ENCODE measurements around the gene RAB3IP. TPM values are rescaled to one million over a fixed set of nuclear protein-coding genes. Genes with fewer than 3 reads are reported as not detected.
"Not testable (repeated sequence)": the region's sequence is repeated elsewhere in the genome, so short reads cannot be mapped to it uniquely, and the experiment has no call there.

Gene RAB3IP
- total RNA-seq, 4 donors from 2014 or later: 58.2 to 83.3 (median 70.2) TPM

- no peak overlapping the region for H3K27ac ChIP-seq
- peaks cover 0 to 7% (median 0%) of the 10 kb centered on the region in 4 donors for H3K9me3 ChIP-seq
- peaks cover 0 to 5% (median 0%) of the 10 kb centered on the region in 3 donors for H3K36me3 ChIP-seq
- H3K27me3 ChIP-seq: no peaks in the 10 kb centered on the region
- no peaks in the 10 kb centered on the region for H3K4me1 ChIP-seq
- TF ChIP-seq POLR2A (IDR thresholded peaks at IDR 0.05) (no peak), CTCF (IDR thresholded peaks at IDR 0.05) (no peak)
- DNase-seq: no peak
- no peak overlapping the region for H3K4me3 ChIP-seq
These were observed 50.7 kb downstream of the RAB3IP start for GRCh38 chr12:69789351-69789750.

GRCh38 chr12:69792533-69792932 lies 53.9 kb downstream of the RAB3IP start:
- Histone ChIP-seq H3K9me3 (peaks cover 0 to 7% (median 0%) of the 10 kb centered on the region in 4 donors), H3K27ac (no peak overlapping the region)
- TF ChIP-seq CTCF (IDR thresholded peaks at IDR 0.05) (no peak), POLR2A (IDR thresholded peaks at IDR 0.05) (no peak)

GRCh38 chr12:69807101-69807897 lies 68.6 kb downstream of the RAB3IP start:
- not testable (repeated sequence) for H3K27ac ChIP-seq

More at GRCh38 chr12:69792533-69792932, 53.9 kb downstream of the RAB3IP start:
- Histone ChIP-seq H3K36me3 (peaks cover 0 to 12% (median 0%) of the 10 kb centered on the region in 3 donors), H3K27me3 (no peaks in the 10 kb centered on the region), H3K4me3 (no peak overlapping the region), H3K4me1 (no peaks in the 10 kb centered on the region)
- DNase-seq: no peak

GRCh38 chr12:69810870-69811498 lies 72.3 kb downstream of the RAB3IP start:
- no peak overlapping the region for H3K4me3 ChIP-seq
- no peak for TF ChIP-seq CTCF (IDR thresholded peaks at IDR 0.05)
- TF ChIP-seq POLR2A (IDR thresholded peaks at IDR 0.05): no peak
- H3K9me3 ChIP-seq: peaks cover 0 to 8% (median 4%) of the 10 kb centered on the region in 4 donors
- H3K27ac ChIP-seq: no peak overlapping the region
- DNase-seq: no peak
- H3K36me3 ChIP-seq: peaks cover 0 to 18% (median 0%) of the 10 kb centered on the region in 3 donors
- no peaks in the 10 kb centered on the region for H3K4me1 ChIP-seq
- no peaks in the 10 kb centered on the region for H3K27me3 ChIP-seq

More at GRCh38 chr12:69807101-69807897, 68.6 kb downstream of the RAB3IP start:
- not testable (repeated sequence) for H3K27me3 ChIP-seq, H3K4me1 ChIP-seq, H3K9me3 ChIP-seq, H3K4me3 ChIP-seq, DNase-seq
- H3K36me3 ChIP-seq: peaks cover 0 to 13% (median 0%) of the 10 kb centered on the region in 3 donors

- no peak overlapping the region for H3K4me3 ChIP-seq
- no peaks in the 10 kb centered on the region for H3K27me3 ChIP-seq
- no peak for TF ChIP-seq POLR2A (IDR thresholded peaks at IDR 0.05)
- TF ChIP-seq CTCF (IDR thresholded peaks at IDR 0.05): no peak
- peaks cover 0 to 15% (median 0%) of the 10 kb centered on the region in 3 donors for H3K36me3 ChIP-seq
- no peak for DNase-seq
- H3K27ac ChIP-seq: no peak overlapping the region
- H3K9me3 ChIP-seq: no peaks in the 10 kb centered on the region
- H3K4me1 ChIP-seq: peaks cover 0 to 2% (median 0%) of the 10 kb centered on the region in 4 donors
These were observed 77.4 kb downstream of the RAB3IP start for GRCh38 chr12:69816082-69816481.

- H3K27me3 ChIP-seq: no peaks in the 10 kb centered on the region
- no peak for DNase-seq
- peaks cover 0 to 13% (median 0%) of the 10 kb centered on the region in 4 donors for H3K4me1 ChIP-seq
- TF ChIP-seq POLR2A (IDR thresholded peaks at IDR 0.05): no peak
- no peak for TF ChIP-seq CTCF (IDR thresholded peaks at IDR 0.05)
- no peak overlapping the region for H3K27ac ChIP-seq
- no peaks in the 10 kb centered on the region for H3K9me3 ChIP-seq
- peaks cover 0 to 7% (median 0%) of the 10 kb centered on the region in 3 donors for H3K36me3 ChIP-seq
- no peak overlapping the region for H3K4me3 ChIP-seq
These were observed 82.4 kb downstream of the RAB3IP start for GRCh38 chr12:69821032-69821455.
